ENCODE data around the gene TBL3. TPM values are rescaled to one million over a fixed set of nuclear protein-coding genes. Genes with fewer than 3 reads are reported as not detected.
"Not testable (repeated sequence)": the region's sequence is repeated elsewhere in the genome, so short reads cannot be mapped to it uniquely, and the experiment has no call there.

TBL3 gene
- total RNA-seq, 1 donor from 2014 or later, result 18.3 TPM

DNA sequence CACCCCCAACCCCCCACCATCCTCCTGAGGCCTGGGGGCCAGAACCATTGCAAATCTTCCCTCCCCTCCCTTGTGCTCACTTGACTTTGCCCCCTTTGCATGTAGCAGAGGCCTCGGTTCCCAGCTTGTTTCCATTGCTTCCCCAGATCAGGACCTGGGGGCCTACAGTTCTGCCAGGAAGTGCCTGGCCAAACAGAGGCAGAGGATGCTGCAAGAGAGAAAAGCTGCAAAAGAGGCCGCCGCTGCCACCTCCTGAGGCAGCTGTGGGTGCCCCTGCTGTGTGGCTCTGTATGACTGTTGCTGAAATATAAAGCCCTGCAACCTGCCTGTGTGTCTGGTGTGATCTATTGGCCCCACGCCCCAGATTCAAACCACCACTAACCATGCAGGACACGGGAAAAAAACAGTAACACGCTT lies 10.2 kb upstream of the TBL3 start:
- DNase-seq (ENCODE audit: low spot score), result no peak
- intact Hi-C loops (cut with DNase I), result no loop called here

DNA sequence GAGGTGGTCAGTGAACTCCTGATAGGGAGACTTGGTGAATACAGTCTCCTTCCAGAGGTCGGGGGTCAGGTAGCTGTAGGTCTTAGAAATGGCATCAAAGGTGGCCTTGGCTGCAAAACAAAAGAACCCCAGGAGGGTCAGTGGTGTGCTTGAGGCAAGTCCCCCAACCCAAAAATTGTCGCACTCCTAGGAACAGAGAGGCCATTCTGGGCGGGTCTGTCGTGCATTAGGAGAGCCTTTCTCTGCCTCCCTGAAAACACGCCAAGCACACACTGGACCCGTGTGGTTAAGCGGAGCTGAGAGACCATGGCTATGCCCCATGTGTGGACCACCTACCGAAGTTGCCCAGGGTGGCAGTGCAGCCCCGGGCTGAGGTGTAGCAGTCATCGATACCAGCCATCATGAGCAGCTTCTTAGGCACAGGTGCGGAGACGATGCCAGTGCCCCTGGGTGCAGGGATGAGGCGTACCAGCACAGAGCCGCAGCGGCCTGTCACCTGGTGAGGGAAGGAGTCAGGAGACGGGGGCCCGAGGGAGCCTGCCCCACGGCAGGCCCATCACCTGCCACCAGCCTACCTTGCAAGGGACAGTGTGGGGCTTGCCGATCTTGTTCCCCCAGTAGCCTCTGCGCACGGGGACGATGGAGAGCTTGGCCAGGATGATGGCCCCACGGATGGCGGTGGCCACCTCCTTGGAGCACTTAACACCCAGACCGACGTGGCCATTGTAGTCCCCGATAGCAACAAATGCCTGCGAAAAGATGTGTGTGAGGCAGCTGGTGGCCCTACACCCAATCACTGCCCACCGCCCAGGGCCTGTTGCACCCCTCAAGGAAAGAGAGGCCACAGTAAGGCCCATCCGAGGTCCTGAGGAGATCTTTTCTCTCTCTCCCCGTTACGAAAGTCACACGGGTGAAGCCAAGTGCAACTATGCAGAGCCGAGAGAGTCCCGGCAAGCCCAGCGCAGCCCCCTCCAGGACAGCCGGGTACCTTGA lies 9.4 kb upstream of the TBL3 start:
- intact Hi-C loops (cut with DNase I); DNase-seq (ENCODE audit: low spot score): not testable (repeated sequence)

GRCh38 chr16:1963806-1964505 lies 7.9 kb upstream of the TBL3 start:
- intact Hi-C loops (cut with DNase I), result no loop called here
- DNase-seq (ENCODE audit: low spot score), result no peak

DNA sequence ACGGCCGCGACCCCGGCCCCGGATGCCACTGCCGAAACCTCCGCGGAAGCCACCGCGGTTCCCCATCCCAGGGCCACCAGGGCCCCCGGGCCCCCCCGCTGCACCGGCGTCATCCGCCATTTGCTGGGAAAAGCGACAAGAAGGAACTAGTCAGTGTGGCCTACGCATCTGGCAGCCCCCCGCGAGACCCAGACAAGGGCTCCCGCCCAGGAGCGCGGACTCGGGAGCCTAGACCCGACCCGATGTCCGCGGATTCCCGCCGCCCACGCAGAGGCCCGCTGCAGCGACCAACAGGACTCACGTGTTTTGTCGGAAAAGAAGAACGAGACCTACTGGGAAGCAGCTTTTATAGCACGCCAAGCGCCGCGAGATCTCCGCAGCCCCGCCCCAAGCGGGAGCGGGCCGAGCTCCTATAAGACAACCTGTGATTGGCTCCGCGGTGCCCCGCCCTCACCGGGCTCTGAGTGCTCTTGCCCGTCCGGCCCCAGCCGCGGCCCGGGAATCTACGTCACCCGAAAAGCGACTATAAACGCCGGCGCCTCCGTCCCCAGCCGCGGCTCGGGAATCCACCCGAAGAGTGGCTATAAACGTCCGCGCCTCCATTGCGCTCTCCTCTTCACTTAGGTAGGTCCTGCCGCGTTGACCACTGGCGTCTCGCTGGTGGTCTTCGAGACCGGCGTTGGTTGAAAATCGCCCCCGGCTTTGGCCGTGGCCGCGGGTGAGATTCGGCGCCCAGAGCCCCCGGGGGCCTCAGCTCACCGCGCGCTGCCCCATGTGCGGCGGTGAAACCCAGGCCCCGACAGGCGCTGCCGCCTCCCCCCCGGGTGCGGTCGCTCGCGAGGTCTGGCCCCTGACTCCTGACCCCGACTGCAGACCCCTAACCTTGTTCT lies 7.1 kb upstream of the TBL3 start, which contains the start of gene RPS2:
RPS2 (minus strand) TSS at position 321 of the 890 bp plus-strand sequence; CDS start at position 120, 201 bp downstream.
- peak; percentile 100 for DNase-seq (ENCODE audit: low spot score)
- intact Hi-C loops (cut with DNase I), result no loop called here

DNA sequence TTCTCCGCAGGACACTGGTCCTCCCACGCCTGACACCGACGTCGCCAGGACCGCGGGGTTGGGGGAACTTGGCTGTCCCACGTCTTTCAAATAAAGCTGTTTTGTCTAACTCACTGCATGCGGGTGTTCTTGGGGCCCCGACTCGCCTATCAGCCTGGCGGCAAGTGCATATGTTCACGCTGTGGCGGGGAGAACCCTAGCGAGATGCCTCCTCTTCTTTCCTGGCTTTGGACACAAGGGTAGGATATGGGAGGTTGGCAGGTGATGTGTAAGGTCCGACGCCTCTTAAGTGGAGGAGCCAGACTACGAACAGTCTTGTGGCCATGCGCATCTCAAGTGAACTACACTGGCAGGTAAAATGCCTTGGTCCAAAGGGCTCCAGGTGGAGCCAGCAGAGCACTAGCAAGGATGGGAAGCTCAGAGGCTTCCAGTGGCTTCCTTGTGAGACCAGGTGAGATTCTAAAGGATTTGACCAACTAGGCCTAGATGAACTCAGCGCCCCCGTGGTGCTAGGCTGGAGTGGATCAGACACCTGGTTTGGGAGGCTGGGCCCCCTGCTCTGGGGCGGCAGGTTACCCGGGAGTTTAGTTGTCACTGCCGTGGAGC lies 6.4 kb upstream of the TBL3 start:
- peak; percentile 71 for DNase-seq (ENCODE audit: low spot score)
- intact Hi-C loops (cut with DNase I), result no loop called here

GRCh38 chr16:1966460-1966859 lies 5.4 kb upstream of the TBL3 start, which contains the start of gene RNF151:
Gene RNF151, plus strand, starts transcription at chr16:1966856. Its CDS starts 26 bp downstream, at chr16:1966882.
- no peak for DNase-seq (ENCODE audit: low spot score)
- intact Hi-C loops (cut with DNase I), result no loop called here

GRCh38 chr16:1968146-1968953 lies 3.5 kb upstream of the TBL3 start:
- intact Hi-C loops (cut with DNase I), result no loop called here
- DNase-seq (ENCODE audit: low spot score), result no peak

- intact Hi-C loops (cut with DNase I), result no loop called here
- DNase-seq (ENCODE audit: low spot score), result no peak
Observed at GRCh38 chr16:1972490-1972877, 631 bp downstream of the TBL3 start.

DNA sequence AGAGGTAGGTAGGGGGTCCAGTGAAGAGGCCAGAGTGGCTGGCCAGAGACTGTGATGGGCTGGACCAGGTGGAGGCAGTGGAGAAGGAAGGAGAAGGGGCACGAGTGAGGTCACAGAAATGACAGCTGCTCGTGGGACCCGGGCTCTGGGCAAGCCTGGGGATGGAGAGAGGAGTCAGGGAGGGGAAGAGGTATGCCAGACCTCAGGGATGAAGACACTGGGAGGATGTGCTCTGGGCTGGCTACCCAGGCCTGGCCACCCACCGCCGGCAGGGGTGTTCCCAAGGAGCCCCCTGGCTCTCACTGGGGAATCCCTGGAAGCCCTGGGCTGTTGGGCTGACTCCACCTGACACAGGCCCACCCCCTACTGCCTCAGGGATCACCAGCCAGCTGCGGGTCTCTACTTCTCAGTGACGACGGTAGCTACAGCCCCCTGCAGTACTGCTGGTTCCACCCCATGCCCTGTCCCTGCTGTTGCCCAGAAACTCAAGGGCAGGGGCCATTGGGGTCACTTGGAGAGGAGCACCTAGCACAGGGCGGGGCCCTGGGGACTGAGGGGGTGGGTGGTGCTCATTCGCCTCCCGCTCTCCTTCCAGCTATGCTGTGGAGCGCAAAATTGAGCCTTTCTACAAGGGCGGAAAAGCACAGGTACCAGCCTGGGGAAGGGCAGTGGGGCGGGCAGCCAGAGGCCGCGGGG lies 1.8 kb downstream of the TBL3 start:
- intact Hi-C loops (cut with DNase I), result no loop called here
- no peak for DNase-seq (ENCODE audit: low spot score)

DNA sequence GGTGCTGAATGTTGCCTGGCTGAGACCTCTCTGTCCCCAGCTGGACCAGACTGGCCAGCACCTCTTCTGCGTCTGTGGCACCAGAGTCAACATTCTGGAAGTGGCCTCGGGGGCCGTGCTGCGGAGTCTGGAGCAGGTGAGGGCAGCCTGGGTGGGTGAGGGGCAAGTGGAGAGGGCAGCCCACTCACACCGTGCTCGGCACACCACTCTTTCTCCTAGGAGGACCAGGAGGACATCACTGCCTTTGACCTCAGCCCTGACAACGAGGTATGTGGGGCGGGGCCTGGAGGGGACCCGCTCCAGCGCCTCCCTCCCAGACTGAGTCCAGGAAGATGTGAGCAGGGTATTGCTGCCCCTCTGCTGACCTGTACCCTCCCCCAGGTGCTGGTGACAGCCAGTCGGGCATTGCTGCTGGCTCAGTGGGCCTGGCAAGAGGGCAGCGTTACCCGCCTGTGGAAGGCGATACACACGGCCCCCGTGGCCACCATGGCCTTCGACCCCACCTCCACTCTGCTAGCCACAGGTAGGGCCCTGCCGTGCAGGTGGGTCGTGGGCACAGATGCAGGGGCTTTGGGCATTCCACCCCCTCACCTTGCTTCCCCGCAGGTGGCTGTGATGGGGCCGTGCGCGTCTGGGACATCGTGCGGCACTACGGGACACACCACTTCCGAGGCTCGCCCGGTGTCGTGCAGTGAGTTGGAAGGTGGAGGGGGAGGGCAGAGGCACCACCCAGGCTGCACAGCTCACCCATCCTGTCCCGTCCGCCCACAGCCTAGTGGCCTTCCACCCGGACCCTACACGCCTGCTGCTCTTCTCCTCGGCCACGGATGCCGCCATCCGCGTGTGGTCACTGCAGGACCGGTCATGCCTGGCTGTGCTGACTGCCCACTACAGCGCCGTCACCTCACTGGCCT lies 2.6 kb downstream of the TBL3 start:
- intact Hi-C loops (cut with DNase I), result no loop called here
- DNase-seq (ENCODE audit: low spot score), result no peak

- DNase-seq (ENCODE audit: low spot score), result no peak
- intact Hi-C loops (cut with DNase I), result no loop called here
Observed at GRCh38 chr16:1975432-1976215, 3.8 kb downstream of the TBL3 start.

DNA sequence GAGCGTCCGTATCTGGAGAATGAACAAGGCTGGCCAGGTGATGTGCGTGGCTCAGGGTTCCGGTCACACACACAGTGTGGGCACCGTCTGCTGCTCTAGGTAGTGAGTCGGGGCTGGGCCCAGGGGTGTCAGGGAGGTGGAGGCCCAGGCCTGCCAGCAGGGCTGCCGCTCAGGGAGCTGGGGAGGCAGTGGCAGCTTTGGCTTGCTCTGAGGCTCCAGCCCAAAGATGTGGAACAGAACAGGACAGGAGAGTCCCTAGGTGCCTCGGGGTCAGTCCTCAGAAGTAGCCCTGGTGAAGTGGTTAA lies 4.3 kb downstream of the TBL3 start:
- intact Hi-C loops (cut with DNase I), result no loop called here

DNA sequence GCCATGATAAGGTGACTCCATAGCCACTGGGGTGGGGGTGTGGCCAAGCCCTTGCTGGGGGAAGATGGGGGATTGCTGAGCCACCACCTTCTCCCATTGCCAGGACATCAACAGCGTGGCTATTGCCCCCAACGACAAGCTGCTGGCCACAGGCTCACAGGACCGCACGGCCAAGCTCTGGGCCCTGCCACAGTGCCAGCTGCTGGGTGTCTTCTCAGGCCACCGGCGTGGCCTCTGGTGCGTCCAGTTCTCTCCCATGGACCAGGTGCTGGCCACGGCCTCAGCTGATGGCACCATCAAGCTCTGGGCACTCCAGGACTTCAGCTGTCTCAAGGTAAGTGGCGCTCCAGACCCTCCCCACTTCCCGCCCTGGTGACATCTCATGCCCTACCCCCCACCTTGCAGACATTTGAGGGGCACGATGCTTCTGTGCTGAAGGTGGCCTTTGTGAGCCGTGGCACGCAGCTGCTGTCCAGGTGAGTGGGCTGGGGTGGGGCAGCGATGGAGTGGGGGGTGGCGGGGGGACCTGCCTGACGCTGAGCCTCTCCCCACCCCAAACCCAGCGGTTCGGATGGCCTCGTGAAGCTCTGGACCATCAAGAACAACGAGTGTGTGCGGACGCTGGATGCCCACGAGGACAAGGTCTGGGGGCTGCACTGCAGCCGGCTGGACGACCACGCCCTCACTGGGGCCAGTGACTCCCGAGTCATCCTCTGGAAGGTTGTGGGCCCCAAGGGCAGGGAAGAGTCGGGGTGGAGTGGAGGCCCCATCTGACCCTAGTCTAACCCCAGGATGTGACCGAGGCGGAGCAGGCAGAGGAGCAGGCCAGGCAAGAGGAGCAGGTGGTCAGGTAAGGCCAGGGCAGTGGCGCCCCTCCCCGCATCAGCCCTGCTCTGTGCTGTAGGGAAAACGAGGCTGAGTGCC lies 5.4 kb downstream of the TBL3 start:
- intact Hi-C loops (cut with DNase I), result no loop called here
- no peak for DNase-seq (ENCODE audit: low spot score)

More for the DNA sequence above, 4.3 kb downstream of the TBL3 start:
- no peak for DNase-seq (ENCODE audit: low spot score)

- intact Hi-C loops (cut with DNase I), result no loop called here
- DNase-seq (ENCODE audit: low spot score), result no peak
Observed at GRCh38 chr16:1977875-1978268, 6.0 kb downstream of the TBL3 start.

GRCh38 chr16:1978476-1979120 lies 6.7 kb downstream of the TBL3 start:
- intact Hi-C loops (cut with DNase I), result no loop called here

More at GRCh38 chr16:1978476-1979120, 6.7 kb downstream of the TBL3 start:
- no peak for DNase-seq (ENCODE audit: low spot score)

Data from cardiac septum (tissue), 1 donor.